Kidney capillary endothelial cell (primary cell): ENCODE data around the gene PRAMEF6.
"Not testable (repeated sequence)": the region's sequence is repeated elsewhere in the genome, so short reads cannot be mapped to it uniquely, and the experiment has no call there.

ENCODE experiments used
- DNase-seq: peaks from one replicate; pipeline ENCODE4 v3.0.0-alpha.2; 2018; ENCODE audit warnings: low spot score

Gene PRAMEF6

DNA sequence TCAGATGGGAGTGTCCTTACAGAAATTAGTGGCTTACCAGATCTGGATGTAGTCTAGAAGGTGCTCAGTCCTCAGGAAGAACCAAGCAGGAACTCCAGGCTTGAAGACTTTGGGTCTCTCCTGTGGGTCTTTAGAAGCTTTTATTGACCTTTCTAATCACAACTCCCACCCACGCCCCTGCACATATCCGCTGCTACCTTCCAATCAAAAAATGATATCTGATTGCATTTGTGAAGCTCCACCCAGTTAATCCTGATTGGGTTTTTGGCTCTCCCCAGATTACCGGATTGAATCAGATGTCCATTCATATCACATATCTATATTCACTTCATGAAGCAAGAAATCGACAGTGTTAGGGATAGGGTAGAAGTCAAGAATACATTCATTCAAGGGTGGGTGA, at the start of gene PRAMEF6:
TSS of gene PRAMEF6 (minus strand) at position 101 of the 400 bp plus-strand sequence. CDS start 5,062 bp downstream, outside the sequence.
- not testable (repeated sequence) for DNase-seq

DNA sequence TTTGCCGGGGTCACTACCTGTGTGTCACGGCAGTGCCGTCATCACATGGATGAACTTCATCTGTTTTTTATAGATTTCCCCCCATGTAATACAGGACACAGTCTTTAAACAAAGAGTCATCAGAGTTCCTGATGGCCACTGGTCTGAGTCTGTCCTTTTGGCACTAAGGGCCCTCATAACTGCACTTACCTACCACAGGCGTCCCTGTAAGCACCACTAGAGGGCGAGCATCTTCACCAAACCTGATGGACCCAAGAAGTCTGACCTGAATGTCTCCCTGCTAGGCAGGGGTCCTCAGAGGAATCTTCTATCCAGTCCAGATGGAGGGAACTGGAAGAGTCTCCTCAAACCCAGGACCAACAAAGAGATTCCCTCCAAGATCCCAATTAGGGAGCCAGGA, 23.0 kb downstream of the PRAMEF6 start:
- DNase-seq, result not testable (repeated sequence)

DNA sequence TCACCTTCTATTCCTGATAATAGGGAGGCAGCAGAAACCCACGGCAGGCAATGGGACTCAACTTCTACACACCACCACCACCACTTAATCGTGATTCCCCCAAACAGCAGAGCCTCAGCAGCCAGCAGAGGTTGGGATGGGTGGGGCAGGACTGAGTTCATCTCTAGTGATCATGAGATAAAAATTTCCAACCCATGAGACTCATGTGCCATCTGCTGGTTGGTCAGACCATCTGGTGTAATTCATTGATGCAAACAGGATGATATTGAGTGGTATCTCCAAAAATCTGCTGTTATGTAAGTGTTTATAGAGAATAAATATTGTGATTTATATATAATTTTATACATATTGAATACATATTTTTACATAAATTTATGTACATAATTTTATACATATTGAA, 25.6 kb downstream of the PRAMEF6 start:
- DNase-seq, result not testable (repeated sequence)

DNA sequence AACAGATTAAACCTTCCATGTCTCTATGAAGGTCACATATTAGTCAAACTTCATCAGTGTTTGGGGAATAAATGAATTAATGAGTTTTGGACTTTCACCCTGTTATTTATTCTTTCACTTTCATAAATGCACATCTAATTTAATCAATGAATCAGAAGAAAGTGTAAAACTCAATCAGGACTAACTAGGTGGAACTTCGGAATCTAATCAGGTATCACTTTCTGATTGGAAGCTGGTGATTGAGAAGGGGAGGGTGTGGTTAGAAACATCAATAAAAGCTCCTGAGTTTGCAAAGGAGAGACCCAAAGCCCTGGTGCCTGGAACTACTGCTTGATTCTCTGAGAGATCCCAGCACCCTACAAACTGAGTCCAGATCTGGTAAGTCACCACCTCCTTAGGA, 31.1 kb downstream of the PRAMEF6 start, which contains the start of gene PRAMEF7:
TSS of gene PRAMEF7 (plus strand) at position 301 of the 400 bp plus-strand sequence. CDS start 1,083 bp downstream, outside the sequence.
- not testable (repeated sequence) for DNase-seq

DNA sequence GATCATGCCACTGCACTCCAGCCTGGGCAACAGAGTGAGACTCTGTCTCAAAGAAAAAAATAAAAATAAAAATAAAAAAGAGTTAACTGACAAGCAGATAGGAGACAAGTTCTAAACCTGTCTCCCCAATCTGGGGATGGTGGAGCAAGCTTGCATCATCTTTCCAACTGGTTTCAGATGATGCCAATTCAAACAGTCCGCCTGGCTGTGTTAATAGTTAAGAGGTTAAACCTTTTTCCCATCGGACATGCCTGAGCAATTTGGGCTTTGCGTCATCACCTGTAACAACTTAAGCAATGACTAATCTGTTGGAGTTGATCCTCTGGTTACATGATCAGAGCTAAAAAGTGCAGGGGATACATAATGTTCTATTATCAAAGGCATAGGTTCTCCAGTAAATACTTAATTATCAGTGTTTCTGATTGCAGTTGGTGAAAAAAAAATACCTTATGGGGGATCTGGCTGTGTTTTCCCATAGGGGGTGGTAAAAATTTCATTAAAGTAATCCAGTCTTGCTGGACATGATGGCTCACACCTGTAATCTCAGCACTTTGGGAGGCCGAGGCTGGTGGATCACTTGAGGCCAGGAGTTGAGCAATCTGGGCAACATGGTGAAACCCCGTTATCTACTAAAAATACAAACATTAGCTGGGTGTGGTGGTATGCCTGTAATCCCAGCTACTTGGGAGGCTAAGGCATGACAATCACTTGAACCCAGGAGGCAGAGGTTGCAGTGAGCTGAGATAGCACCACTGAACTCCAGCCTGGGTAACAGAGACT, 43.4 kb downstream of the PRAMEF6 start:
- DNase-seq, result not testable (repeated sequence)

DNA sequence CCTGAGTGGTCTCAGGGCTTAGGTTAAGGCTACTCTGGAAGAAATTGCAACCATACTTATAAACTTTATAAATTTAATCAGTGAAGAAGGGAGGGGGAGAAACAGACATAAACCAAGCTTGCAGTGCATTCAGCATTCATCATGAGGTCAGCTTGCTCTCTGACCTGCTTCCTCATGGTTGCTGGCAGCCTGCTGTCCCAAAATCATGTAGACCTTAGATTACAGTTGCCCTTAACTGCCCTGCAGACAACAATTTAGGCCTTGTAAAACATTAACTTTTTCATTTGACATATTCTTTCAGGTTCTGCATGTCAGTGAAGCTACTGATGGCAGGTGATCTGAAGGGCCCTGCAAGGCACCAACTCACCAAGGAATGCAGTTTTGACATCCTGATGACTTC, 48.2 kb downstream of the PRAMEF6 start:
- not testable (repeated sequence) for DNase-seq

DNA sequence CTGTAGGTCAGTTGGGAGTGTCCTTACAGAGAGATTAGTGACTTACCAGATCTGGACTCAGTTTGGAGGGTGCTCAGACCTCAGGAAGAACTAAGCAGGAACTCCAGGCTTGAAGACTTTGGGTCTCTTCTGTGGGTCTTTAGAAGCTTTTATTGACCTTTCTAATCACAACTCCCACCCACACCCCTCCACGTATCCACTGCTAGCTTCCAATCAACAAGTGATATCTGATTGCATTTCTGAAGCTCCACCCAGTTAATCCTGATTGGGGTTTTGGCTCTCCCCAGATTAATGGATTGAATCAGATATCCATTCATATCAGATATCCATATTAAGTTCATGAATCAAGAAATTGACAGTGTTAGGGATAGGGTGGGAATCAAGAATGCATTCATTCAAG, 49.2 kb downstream of the PRAMEF6 start, which contains the start of gene PRAMEF10:
TSS of gene PRAMEF10 (minus strand) at position 101 of the 400 bp plus-strand sequence. CDS start 2,423 bp downstream, outside the sequence.
- not testable (repeated sequence) for DNase-seq
